HT1080 (cell line): ENCODE results near the gene POLA2. TPM values are rescaled to one million over a fixed set of nuclear protein-coding genes. Genes with fewer than 3 reads are reported as not detected.

ENCODE experiments used
- DNase-seq: peaks from one replicate; pipeline ENCODE4 v3.0.0-alpha.2; 2015; ENCODE audit warnings: low read depth
- total RNA-seq: library from RNA; depleted of rRNA; stranded (reverse); fragments of >200 nt; shearing (Covaris generic); gene quantifications from 2 replicates; pipeline ENCODE4 v1.2.3, GENCODE V29; 2014

POLA2 gene
- total RNA-seq, 1 experiment from 2014 or later, result 24.2 TPM

GRCh38 chr11:65305501-65306268, 43.9 kb downstream of the POLA2 start:
- no peak for DNase-seq

GRCh38 chr11:65307298-65308229, 45.8 kb downstream of the POLA2 start:
- no peak for DNase-seq

GRCh38 chr11:65308281-65308891, 46.6 kb downstream of the POLA2 start:
- DNase-seq, result no peak

GRCh38 chr11:65309006-65309405, 47.2 kb downstream of the POLA2 start:
- DNase-seq, result no peak

- DNase-seq, result no peak
Observed at GRCh38 chr11:65310215-65310614, 48.5 kb downstream of the POLA2 start.

- DNase-seq, result no peak
Observed at GRCh38 chr11:65310736-65311135, 49.0 kb downstream of the POLA2 start.

- DNase-seq, result no peak
Observed at GRCh38 chr11:65311170-65311678, 49.5 kb downstream of the POLA2 start.

GRCh38 chr11:65314501-65315203, 52.9 kb downstream of the POLA2 start, which contains the start of gene CDC42EP2:
TSS of gene CDC42EP2 (plus strand) at chr11:65314866. CDS start at chr11:65320899, 6,033 bp downstream.
- peak; percentile 74 for DNase-seq

GRCh38 chr11:65315204-65315865, 53.6 kb downstream of the POLA2 start:
- peak; percentile 82 for DNase-seq

GRCh38 chr11:65315866-65316226, 54.1 kb downstream of the POLA2 start:
- DNase-seq, result no peak

- peak; percentile 56 for DNase-seq
Observed at GRCh38 chr11:65316227-65317024, 54.7 kb downstream of the POLA2 start.

GRCh38 chr11:65317025-65317786, 55.4 kb downstream of the POLA2 start:
- peak; percentile 96 for DNase-seq

GRCh38 chr11:65320386-65321075, 58.8 kb downstream of the POLA2 start:
- DNase-seq, result no peak

GRCh38 chr11:65321076-65321475, 59.3 kb downstream of the POLA2 start:
- DNase-seq, result no peak

- no peak for DNase-seq
Observed at GRCh38 chr11:65321828-65322485, 60.2 kb downstream of the POLA2 start.

GRCh38 chr11:65323813-65324212, 62.1 kb downstream of the POLA2 start:
- DNase-seq, result no peak

GRCh38 chr11:65325435-65325834, 63.7 kb downstream of the POLA2 start:
- DNase-seq, result no peak

- DNase-seq, result no peak
Observed at GRCh38 chr11:65327021-65327420, 65.3 kb downstream of the POLA2 start.
